ENCODE results near the gene ZC3H12A. TPM values are rescaled to one million over a fixed set of nuclear protein-coding genes. Genes with fewer than 3 reads are reported as not detected.

ZC3H12A gene
- polyA plus RNA-seq, 2 of the 4 experiments (the other 2 are of a cell fraction): 16.3 to 23.1 TPM

DNA sequence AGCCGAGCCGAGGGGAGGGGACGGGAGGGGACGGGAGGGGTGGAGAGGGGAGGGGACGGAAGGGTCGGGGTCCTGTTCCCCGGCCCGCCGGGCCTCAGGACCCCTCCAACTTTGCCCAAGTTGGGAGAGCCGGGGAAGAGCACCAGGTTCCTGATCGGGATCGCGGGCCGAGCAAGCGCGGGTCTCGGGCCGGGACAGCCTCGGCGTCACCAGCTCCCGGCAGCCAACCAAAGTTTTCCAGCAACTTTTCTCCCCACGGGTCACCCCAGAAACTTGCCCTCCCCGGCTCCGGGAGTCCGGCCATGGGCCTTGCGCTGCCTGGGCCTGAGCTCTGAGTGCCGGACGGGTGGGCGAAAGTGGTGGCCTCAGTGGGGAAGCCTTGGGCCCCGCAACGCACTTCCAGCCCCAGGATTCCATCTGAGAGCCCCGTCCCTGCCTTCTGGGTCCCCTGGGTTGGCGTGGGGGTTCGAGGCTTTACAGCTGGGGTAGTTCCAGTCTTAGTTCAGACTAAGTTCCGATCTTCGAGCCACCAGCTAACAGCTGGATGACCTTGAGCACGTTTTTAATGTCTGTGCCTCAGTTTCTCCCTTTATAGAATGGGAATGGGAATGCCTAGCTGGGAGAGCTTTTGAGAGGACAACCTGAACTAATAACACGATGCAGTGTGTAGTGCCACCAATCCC, 458 bp downstream of the ZC3H12A start:
- H3K4me1 ChIP-seq: peaks cover 42% of the 10 kb centered on the region
- 0% methylated on average over 13 of the region's 38 CpGs for WGBS (ENCODE audit: missing lambda C conversion rate)

DNA sequence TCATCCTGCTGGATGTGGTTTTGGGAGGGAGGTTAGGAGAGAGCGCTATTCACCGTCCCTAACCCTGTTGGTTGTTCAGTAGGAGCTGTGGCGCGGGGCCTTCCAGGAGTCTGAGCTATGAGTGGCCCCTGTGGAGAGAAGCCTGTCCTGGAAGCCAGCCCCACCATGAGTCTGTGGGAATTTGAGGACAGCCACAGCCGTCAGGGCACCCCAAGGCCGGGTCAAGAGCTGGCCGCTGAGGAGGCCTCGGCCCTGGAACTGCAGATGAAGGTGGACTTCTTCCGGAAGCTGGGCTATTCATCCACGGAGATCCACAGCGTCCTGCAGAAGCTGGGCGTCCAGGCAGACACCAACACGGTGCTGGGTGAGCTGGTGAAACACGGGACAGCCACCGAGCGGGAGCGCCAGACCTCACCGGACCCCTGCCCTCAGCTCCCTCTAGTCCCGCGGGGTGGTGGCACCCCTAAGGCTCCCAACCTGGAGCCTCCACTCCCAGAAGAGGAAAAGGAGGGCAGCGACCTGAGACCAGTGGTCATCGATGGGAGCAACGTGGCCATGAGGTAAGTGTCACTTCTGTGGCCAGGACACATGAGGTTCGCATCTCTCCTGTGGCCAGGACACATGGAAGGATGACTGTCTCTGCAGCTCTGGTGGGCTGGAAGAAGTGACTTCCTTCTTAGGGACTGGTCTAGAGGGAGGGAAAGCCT, 1.2 kb downstream of the ZC3H12A start:
- H3K4me1 ChIP-seq: peaks cover 42% of the 10 kb centered on the region
- CTCF ChIA-PET: interaction anchor here (0.9 to 17.9 kb wide), 6 partner anchors 10 to 900 kb away, joined by 3 to 209 read pairs (median 11); partner anchors contain the start of gene MEAF6
- ATAC-seq (no peak), FAIRE-seq (no peak), DNase-seq (ENCODE audit: low read depth in 1 of 2, low spot score in 1 of 2) (no peak)
- peak overlapping the region; percentile 90 for H3K4me2 ChIP-seq
- POLR2A ChIA-PET: interaction anchor here (0.9 to 3.0 kb wide), 5 partner anchors 9 to 215 kb away, joined by 3 to 20 read pairs (median 5); partner anchors contain the start of gene MEAF6
- peak overlapping the region; percentile 85 for H3K4me3 ChIP-seq
- WGBS (ENCODE audit: missing lambda C conversion rate): 6% methylated on average over 7 of the region's 24 CpGs
- no peaks in the 10 kb centered on the region for H3K9me3 ChIP-seq
- TF ChIP-seq CEBPB (IDR thresholded peaks at IDR 0.05) (no peak), POLR2A (IDR thresholded peaks at IDR 0.05; ENCODE audit: low read length) (0 out of 2 replicates have a peak, but pooled peaks have one; percentile 3), POLR2AphosphoS2 (conservative IDR thresholded peaks at IDR 0.05; ENCODE audit: low read length) (0 out of 2 replicates have a peak, but pooled peaks have one; percentile 23)
- TF ChIP-seq, protein P1, sequence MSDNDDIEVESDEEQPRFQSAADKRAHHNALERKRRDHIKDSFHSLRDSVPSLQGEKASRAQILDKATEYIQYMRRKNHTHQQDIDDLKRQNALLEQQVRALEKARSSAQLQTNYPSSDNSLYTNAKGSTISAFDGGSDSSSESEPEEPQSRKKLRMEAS (IDR thresholded peaks at IDR 0.05): peak; percentile 18; the same call in 1 of the 2 replicates
- H3K27ac ChIP-seq: peak overlapping the region; percentile 88 to 100

More for the DNA sequence above, 458 bp downstream of the ZC3H12A start:
- ATAC-seq: no peak
- TF ChIP-seq ZFP36 (IDR thresholded peaks at IDR 0.05; ENCODE audit: borderline replicate concordance, partially characterized antibody): no peak
- TF ChIP-seq, protein P1 (IDR thresholded peaks at IDR 0.05): 0 out of 2 replicates have a peak, but pooled peaks have one; percentile 21
- TF ChIP-seq RARB (CRISPR knock-in tag; IDR thresholded peaks at IDR 0.05): peak; percentile 28
- TF ChIP-seq KDM5A (IDR thresholded peaks at IDR 0.05): no peak
- no peak for TF ChIP-seq GATA3 (IDR thresholded peaks at IDR 0.05; ENCODE audit: borderline replicate concordance)
- TF ChIP-seq CEBPB (IDR thresholded peaks at IDR 0.05): no peak
- TF ChIP-seq PHF8 (IDR thresholded peaks at IDR 0.05; ENCODE audit: borderline replicate concordance, low read depth): 0 out of 2 replicates have a peak, but pooled peaks have one; percentile 24
- TF ChIP-seq FOSB (CRISPR knock-in tag; IDR thresholded peaks at IDR 0.05): 0 out of 2 replicates have a peak, but pooled peaks have one; percentile 17
- TF ChIP-seq RFX5 (IDR thresholded peaks at IDR 0.05): no peak
- TF ChIP-seq JUN (IDR thresholded peaks at IDR 0.05): peak in 1 of 2 experiments; percentile 70; a peak in 4 of 5 replicates
- no peaks in the 10 kb centered on the region for H3K9me3 ChIP-seq
- no peak for FAIRE-seq
- H3K4me3 ChIP-seq: peak overlapping the region; percentile 85
- POLR2A ChIA-PET: interaction anchor here (1.2 to 3.0 kb wide), 4 partner anchors 10 to 40 kb away, joined by 4 to 20 read pairs (median 6); partner anchors contain the start of gene MEAF6
- H3K4me2 ChIP-seq: peak overlapping the region; percentile 90
- CTCF ChIA-PET: interaction anchor here (1.2 to 17.9 kb wide), 5 partner anchors 9 to 40 kb away, joined by 3 to 209 read pairs (median 17); partner anchors contain the start of gene MEAF6
- no peak for DNase-seq (ENCODE audit: low read depth in 1 of 2, low spot score in 1 of 2)
- peak overlapping the region; percentile 88 to 100 for H3K27ac ChIP-seq

DNA sequence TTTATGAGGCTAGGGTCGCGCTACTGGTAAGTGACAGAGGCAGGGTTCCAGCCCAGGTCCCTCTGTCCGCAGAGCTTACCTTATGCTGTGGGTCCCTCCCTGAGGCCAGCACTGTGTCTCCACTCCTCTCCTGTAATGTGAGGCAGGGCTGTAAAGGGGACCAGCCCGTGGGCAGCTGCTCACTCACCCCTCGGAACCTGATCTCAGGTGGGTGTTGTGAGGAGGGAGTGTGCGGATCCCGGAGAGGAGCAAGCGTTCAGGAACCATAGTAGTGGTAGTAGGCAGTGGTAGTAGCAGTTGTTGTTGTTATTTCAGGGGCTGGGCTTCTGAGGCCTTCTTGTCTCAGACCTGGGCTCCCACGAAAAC, 1.7 kb downstream of the ZC3H12A start:
- Histone ChIP-seq H3K27ac (peak overlapping the region; percentile 88 to 100), H3K4me3 (peak overlapping the region; percentile 85), H3K9me3 (no peaks in the 10 kb centered on the region), H3K4me2 (peak overlapping the region; percentile 90), H3K4me1 (peaks cover 42% of the 10 kb centered on the region)
- no peak for ATAC-seq
- ChIA-PET POLR2A (interaction anchor here (0.9 to 3.0 kb wide), 3 partner anchors 11 to 214 kb away, joined by 3 to 20 read pairs (median 5); partner anchors contain the start of gene MEAF6), CTCF (interaction anchor here (0.9 to 17.9 kb wide), 4 partner anchors 12 to 900 kb away, joined by 3 to 209 read pairs (median 80); partner anchors contain the start of gene MEAF6)
- no peak for FAIRE-seq
- DNase-seq (ENCODE audit: low read depth in 1 of 2, low spot score in 1 of 2): no peak
- 8% methylated on average over 7 of the region's 9 CpGs for WGBS (ENCODE audit: missing lambda C conversion rate)
- TF ChIP-seq PHF8 (IDR thresholded peaks at IDR 0.05; ENCODE audit: borderline replicate concordance, low read depth): no peak
- peak in 1 of 2 experiments; percentile 15; a peak in 1 of 5 replicates for TF ChIP-seq JUN (IDR thresholded peaks at IDR 0.05)

DNA sequence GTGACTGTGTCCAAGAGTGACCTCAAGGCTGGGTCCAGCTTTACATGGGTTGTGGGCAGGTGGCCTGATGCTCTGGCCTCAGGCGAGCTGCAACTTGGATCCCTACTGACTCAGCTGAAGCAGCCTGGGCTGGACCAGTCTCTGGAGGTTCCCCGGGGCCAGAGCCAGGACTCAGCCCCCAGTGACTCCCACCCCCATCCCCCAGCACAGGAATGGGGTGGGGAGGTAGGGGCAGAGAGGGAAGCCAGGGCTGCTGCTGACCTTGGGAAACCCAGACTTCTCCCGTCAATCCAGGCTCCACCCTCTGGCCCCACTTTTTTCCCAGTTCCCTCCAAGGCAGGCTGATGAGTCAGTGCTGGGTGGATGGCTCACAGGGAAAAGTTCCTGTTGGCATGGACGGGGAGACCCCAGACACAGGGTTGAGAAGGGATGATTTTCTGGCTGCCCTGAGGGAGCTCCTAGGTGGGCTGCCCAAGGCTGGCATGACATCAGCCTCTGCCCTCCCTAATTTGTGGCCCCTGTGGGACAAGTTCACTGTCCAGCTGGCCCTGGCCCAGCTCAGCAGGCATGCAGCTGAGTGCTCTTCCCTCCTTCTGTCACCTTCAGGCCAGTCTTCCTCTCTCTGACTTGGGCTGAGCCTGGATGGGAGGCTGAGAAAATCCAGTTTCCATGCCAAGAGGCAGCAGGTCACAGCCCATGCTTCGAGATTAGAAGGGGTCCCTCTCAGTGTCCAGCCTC, 2.2 kb downstream of the ZC3H12A start:
- Histone ChIP-seq H3K4me2 (peak overlapping the region; percentile 90), H3K4me1 (peaks cover 43% of the 10 kb centered on the region), H3K4me3 (peak overlapping the region; percentile 85), H3K27ac (peak overlapping the region; percentile 88 to 100), H3K9me3 (no peaks in the 10 kb centered on the region)
- FAIRE-seq (no peak), DNase-seq (ENCODE audit: low read depth in 1 of 2, low spot score in 1 of 2) (peak; percentile 65 to 74), ATAC-seq (peak; percentile 4 to 34; a peak in 3 of 6 replicates)
- ChIA-PET CTCF (interaction anchor here (0.9 to 17.9 kb wide), 5 partner anchors 11 to 901 kb away, joined by 3 to 209 read pairs (median 19); partner anchors contain the start of gene MEAF6), POLR2A (interaction anchor here (0.7 to 1.5 kb wide), 3 partner anchors 9 to 119 kb away, joined by 3 to 5 read pairs (median 3); partner anchors contain the start of gene MEAF6)
- WGBS (ENCODE audit: missing lambda C conversion rate): 3% methylated on average over 4 of the region's 5 CpGs
- TF ChIP-seq PHF8 (IDR thresholded peaks at IDR 0.05; ENCODE audit: borderline replicate concordance, low read depth) (no peak), MAZ (IDR thresholded peaks at IDR 0.05; ENCODE audit: borderline replicate concordance, low read depth, low read length) (no peak), NFE2L2 (conservative IDR thresholded peaks at IDR 0.05; ENCODE audit: low read length) (no peak), SMC3 (IDR thresholded peaks at IDR 0.05) (no peak), EP300 (IDR thresholded peaks at IDR 0.05) (no peak), EHMT2 (IDR thresholded peaks at IDR 0.05; ENCODE audit: low read depth) (no peak), RAD21 (conservative IDR thresholded peaks at IDR 0.05 in 1 of 2, IDR thresholded peaks at IDR 0.05 in 1 of 2) (no peak), POLR2A (IDR thresholded peaks at IDR 0.05; ENCODE audit: low read length) (no peak), RARB (CRISPR knock-in tag; IDR thresholded peaks at IDR 0.05) (no peak), BHLHE40 (IDR thresholded peaks at IDR 0.05; ENCODE audit: low read depth, low read length) (no peak)
- TF ChIP-seq, protein P1 (IDR thresholded peaks at IDR 0.05): peak; percentile 23; the same call in 1 of the 2 replicates
- TF ChIP-seq, protein P2, sequence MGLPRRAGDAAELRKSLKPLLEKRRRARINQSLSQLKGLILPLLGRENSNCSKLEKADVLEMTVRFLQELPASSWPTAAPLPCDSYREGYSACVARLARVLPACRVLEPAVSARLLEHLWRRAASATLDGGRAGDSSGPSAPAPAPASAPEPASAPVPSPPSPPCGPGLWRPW (IDR thresholded peaks at IDR 0.05): no peak
- TF ChIP-seq, protein P3, sequence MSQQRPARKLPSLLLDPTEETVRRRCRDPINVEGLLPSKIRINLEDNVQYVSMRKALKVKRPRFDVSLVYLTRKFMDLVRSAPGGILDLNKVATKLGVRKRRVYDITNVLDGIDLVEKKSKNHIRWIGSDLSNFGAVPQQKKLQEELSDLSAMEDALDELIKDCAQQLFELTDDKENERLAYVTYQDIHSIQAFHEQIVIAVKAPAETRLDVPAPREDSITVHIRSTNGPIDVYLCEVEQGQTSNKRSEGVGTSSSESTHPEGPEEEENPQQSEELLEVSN (IDR thresholded peaks at IDR 0.05; ENCODE audit: borderline replicate concordance, low read depth): no peak
